Natural killer cell (primary cell): Measurements from ENCODE around the gene MRPL34. TPM values are rescaled to one million over a fixed set of nuclear protein-coding genes. Genes with fewer than 3 reads are reported as not detected.

Experiments
- ATAC-seq, 3 donors: fragments of 150-1000 bp in 2 of 3; fragments of 200-7000 bp in 1 of 3; cut with Tn5 transposase; 1 replicate in 1 of 3; 2 replicates in 2 of 3; pipeline ENCODE4 v1.10.0; 2021; ENCODE audit warnings: mild to moderate bottlenecking in 2 of 3, moderate library complexity in 2 of 3
- DNase-seq, 2 donors: peaks; one replicate each; pipeline versions ENCODE4 v3.0.0 to v3.0.0-alpha.2; 2013 to 2021; ENCODE audit warnings: mixed read lengths in 1 of 2
- H3K27ac ChIP-seq: one replicate; pipeline ENCODE4 v1.5.1; 2013; ENCODE audit warnings: mild to moderate bottlenecking, low read length
- H3K27me3 ChIP-seq: one replicate; pipeline ENCODE4 v1.6.1; 2013; ENCODE audit warnings: low read length; ENCODE audit not compliant: control insufficient read depth, insufficient read depth
- H3K36me3 ChIP-seq: one replicate; pipeline ENCODE4 v1.6.1; 2013; ENCODE audit warnings: low read length; ENCODE audit not compliant: control insufficient read depth, insufficient read depth
- H3K4me1 ChIP-seq: one replicate; pipeline ENCODE4 v1.6.1; 2013; ENCODE audit warnings: low read length; ENCODE audit not compliant: control insufficient read depth, insufficient read depth
- H3K4me3 ChIP-seq: one replicate; pipeline ENCODE4 v1.5.1; 2013; ENCODE audit warnings: low read length
- H3K9me3 ChIP-seq: one replicate; pipeline ENCODE4 v1.6.1; 2013; ENCODE audit warnings: low read length; ENCODE audit not compliant: control insufficient read depth, insufficient read depth
- H3K27ac Mint-ChIP-seq, 2 donors: one replicate each; pipeline ENCODE4 v1.8.0; 2022; ENCODE audit warnings: mild to moderate bottlenecking in 2 of 2, mixed read lengths in 2 of 2, moderate library complexity in 1 of 2
- H3K27me3 Mint-ChIP-seq, 2 donors: one replicate each; pipeline ENCODE4 v1.8.0; 2022; ENCODE audit warnings: low read depth in 2 of 2, mixed read lengths in 2 of 2
- H3K36me3 Mint-ChIP-seq: one replicate; pipeline ENCODE4 v1.8.0; 2022; ENCODE audit warnings: mixed read lengths
- H3K4me1 Mint-ChIP-seq, 2 donors: one replicate each; pipeline ENCODE4 v1.8.0; 2022; ENCODE audit warnings: mixed read lengths in 2 of 2
- H3K4me3 Mint-ChIP-seq: one replicate; pipeline ENCODE4 v1.8.0; 2022; ENCODE audit warnings: mild to moderate bottlenecking, moderate library complexity, mixed read lengths
- H3K9me3 Mint-ChIP-seq, 2 donors: one replicate each; pipeline ENCODE4 v1.8.0; 2022; ENCODE audit warnings: mixed read lengths in 2 of 2
- CTCF ChIP-seq: fragments of 200-600 bp; IDR thresholded peaks from one replicate; pipeline ENCODE4 v1.8.0; 2022; ENCODE audit warnings: antibody characterized with exemption
- WGBS: methylation state at CpG from one replicate; pipeline ENCODE4 v1.1.7; 2013; ENCODE audit warnings: missing lambda C conversion rate; ENCODE audit not compliant: insufficient coverage; 5-methylcytosine and 5-hydroxymethylcytosine counted together
- intact Hi-C: fragments of 100-400 bp; cut with micrococcal nuclease; formaldehyde crosslinking; loops from one replicate; pipeline ENCODE4 v1.14.2; 2022
- total RNA-seq, 4 donors: library from RNA; stranded (reverse); fragments of 120-200 nt in 1 of 4; gene quantifications; one replicate each; pipeline versions ENCODE4 v1.2.3 to v1.2.4, GENCODE V29; 2013 to 2022

The MRPL34 gene
- total RNA-seq, 3 donors from 2014 or later (not counting 1 experiment from before 2014, with no cell fraction given) = 26.9 to 40.8 (median 39.4) TPM

GRCh38 chr19:17263712-17264640, 41.7 kb upstream of the MRPL34 start:
- Mint-ChIP-seq H3K9me3 (no peaks in the 10 kb centered on the region), H3K27ac (no peak overlapping the region), H3K4me1 (peaks cover 21 to 22% of the 10 kb centered on the region in 2 donors), H3K4me3 (no peak overlapping the region), H3K36me3 (no peaks in the 10 kb centered on the region), H3K27me3 (peaks cover 0 to 3% of the 10 kb centered on the region in 2 donors)
- Histone ChIP-seq H3K4me1 (peaks cover 27% of the 10 kb centered on the region), H3K9me3 (no peaks in the 10 kb centered on the region), H3K27ac (no peak overlapping the region), H3K27me3 (no peaks in the 10 kb centered on the region), H3K4me3 (no peak overlapping the region), H3K36me3 (no peaks in the 10 kb centered on the region)
- no peak for TF ChIP-seq CTCF
- WGBS = 93% methylated on average over 23 of the region's 23 CpGs
- DNase-seq = no peak
- intact Hi-C loops = no loop called here
- ATAC-seq = no peak

- TF ChIP-seq CTCF = no peak
- H3K27ac ChIP-seq = no peak within 1 kb of the TSS
Observed at GRCh38 chr19:17264641-17264979, 41.1 kb upstream of the MRPL34 start, which contains the start of gene USHBP1. Gene USHBP1 (minus strand): TSS chr19:17264745. CDS start chr19:17264299, 446 bp downstream.

GRCh38 chr19:17266026-17266425, 39.6 kb upstream of the MRPL34 start:
- H3K4me1 ChIP-seq = peaks cover 25% of the 10 kb centered on the region
- no peaks in the 10 kb centered on the region for H3K9me3 Mint-ChIP-seq
- H3K27ac Mint-ChIP-seq = no peak overlapping the region
- WGBS = 92% methylated on average over 6 of the region's 7 CpGs
- DNase-seq = no peak
- no peak for TF ChIP-seq CTCF
- intact Hi-C loops = loop anchor here (5.0 kb wide), 1 partner anchor 39 kb away; the partner anchor contains the start of gene OCEL1
- H3K27me3 ChIP-seq = no peaks in the 10 kb centered on the region
- no peak overlapping the region for H3K27ac ChIP-seq
- H3K36me3 ChIP-seq = peaks cover 6% of the 10 kb centered on the region
- H3K4me3 ChIP-seq = no peak overlapping the region
- H3K4me3 Mint-ChIP-seq = no peak overlapping the region
- no peak for ATAC-seq
- no peaks in the 10 kb centered on the region for H3K27me3 Mint-ChIP-seq
- no peaks in the 10 kb centered on the region for H3K9me3 ChIP-seq
- no peaks in the 10 kb centered on the region for H3K36me3 Mint-ChIP-seq
- H3K4me1 Mint-ChIP-seq = peaks cover 16% of the 10 kb centered on the region in 2 donors

More at GRCh38 chr19:17264641-17264979, 41.1 kb upstream of the MRPL34 start, which contains the start of gene USHBP1:
- Histone ChIP-seq H3K36me3 (peaks cover 1% of the 10 kb centered on the region), H3K4me1 (peaks cover 27% of the 10 kb centered on the region), H3K4me3 (no peak within 1 kb of the TSS), H3K27me3 (no peaks in the 10 kb centered on the region), H3K9me3 (no peaks in the 10 kb centered on the region)
- H3K27me3 Mint-ChIP-seq = peaks cover 0 to 3% of the 10 kb centered on the region in 2 donors
- no peak within 1 kb of the TSS for H3K27ac Mint-ChIP-seq
- no peaks in the 10 kb centered on the region for H3K9me3 Mint-ChIP-seq
- ATAC-seq (no peak), DNase-seq (no peak)
- no peaks in the 10 kb centered on the region for H3K36me3 Mint-ChIP-seq
- H3K4me1 Mint-ChIP-seq = peaks cover 21 to 22% of the 10 kb centered on the region in 2 donors
- intact Hi-C loops = no loop called here
- no peak within 1 kb of the TSS for H3K4me3 Mint-ChIP-seq
- 27% methylated on average over 5 of the region's 5 CpGs for WGBS
